GM19193 (cell line): ENCODE results near the gene LCE3B.

Experiments used
- POLR2A ChIP-seq: IDR thresholded peaks from 4 replicates; pipeline ENCODE4 v1.6.1; 2011; ENCODE audit not compliant: insufficient read depth, insufficient read length; ENCODE audit errors: extremely low read depth

LCE3B gene, protein sequence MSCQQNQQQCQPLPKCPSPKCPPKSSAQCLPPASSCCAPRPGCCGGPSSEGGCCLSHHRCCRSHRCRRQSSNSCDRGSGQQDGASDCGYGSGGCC

DNA sequence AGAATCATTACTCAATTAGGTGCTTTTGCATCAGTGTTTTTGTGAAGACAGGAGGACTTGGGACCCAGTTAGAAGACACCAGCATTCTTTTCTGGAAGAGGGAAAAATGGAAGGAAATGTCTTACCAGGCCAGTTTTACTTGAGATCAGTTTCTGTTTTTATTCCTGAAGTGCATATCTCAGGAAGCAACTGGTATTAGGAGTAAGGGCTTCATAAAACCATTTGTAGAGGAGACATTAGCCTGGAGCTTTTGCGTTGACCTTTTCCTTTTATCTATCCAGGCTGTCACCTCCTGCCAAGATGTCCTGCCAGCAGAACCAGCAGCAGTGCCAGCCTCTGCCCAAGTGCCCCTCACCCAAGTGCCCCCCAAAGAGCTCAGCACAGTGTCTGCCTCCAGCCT lies at the start of gene LCE3B:
LCE3B (plus strand) TSS at position 301 of the 400 bp plus-strand sequence; CDS start at position 301, 0 bp downstream.
- no peak for TF ChIP-seq POLR2A

DNA sequence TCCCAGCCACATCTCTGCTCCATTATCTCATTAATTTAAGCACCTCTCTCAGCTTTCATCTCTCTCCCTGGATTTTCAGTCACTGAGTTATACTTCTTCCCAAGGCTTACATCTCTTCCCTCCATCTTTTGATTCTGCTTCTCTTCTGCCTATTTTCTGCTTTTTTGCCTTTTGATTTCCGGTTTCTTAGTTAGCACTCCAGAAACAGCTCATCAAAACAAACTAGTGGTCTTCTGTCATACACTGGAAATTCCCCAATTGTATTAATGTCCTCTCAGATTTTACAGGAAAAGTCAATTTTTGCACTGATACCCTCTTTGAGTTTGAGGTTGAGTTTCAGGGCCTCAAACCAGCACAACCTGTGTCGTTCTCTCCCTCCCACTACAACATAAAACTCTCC lies 48.5 kb upstream of the LCE3B start:
- TF ChIP-seq POLR2A = no peak

DNA sequence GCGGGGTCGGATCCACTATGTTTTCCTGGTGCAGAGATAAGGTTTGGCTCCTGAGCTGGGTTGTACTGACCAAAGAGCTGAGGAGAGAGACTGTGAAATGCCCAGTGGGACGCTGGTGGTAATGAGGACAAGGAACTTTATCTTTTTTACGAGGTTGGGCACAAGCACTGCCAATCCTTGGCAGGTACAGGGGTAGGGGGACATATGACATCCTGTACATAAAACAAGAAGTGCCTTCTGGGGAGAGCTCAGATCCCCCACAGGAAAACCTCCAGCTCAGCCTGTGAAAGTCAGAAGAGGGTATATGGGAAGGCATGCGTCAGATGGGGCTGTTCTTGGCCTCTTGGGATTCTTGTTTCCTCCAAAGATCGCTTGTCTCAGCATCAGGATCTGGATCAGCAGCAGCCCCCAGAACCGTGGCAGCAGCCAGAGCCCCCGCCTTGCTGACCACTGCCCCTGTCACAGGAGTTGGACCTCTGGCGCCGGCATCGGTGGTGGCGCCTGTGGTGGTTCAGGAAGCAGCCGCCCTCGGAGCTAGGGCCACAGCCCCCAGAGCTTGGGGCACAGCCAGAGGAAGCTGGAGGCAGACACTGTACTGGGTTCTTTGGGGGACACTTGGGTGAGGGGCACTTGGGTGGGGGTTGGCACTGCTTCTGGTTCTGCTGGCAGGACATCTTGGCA lies 47.9 kb upstream of the LCE3B start:
- TF ChIP-seq POLR2A = no peak

DNA sequence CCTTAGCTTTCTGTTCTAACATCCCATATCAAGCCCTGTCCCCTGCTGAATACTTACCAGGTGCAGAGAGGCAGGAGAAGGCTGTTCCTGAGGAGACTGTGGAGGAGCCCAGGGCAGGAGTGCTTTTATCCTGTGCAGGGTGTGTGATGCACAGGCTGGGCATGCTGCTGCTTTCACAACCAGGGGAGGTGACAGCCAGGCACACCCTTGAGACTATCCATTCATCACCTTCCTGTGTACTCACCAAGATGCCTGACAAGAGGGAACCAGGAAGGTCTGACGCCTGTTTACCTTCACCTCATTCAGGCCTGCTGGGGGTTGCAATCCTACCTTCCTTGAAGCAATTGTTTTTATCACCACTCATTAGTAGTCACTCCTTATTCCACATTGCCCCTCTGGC lies 46.9 kb upstream of the LCE3B start, which contains the start of gene LCE3E:
LCE3E (minus strand) TSS at position 100 of the 400 bp plus-strand sequence. CDS start 572 bp downstream, outside the sequence.
- TF ChIP-seq POLR2A = no peak

DNA sequence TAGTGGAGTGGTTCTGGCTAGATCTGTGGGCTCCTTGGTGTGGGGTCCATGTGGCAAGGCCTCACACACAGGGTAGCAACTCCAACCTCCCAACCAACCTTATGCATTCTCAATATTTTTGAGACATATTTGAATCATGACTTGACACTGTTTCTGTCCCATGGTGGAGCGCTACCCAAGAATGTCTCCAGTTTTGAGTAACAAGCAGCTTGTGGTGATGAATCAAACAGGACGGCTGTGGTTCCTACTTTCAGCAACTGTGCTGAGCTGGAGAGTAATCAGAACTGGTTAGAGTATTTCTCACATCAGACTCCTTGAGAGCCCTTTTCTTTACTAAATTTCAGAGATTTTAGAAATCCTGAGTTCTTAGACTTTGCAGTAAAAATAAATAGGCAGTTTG lies 36.4 kb upstream of the LCE3B start:
- TF ChIP-seq POLR2A = no peak

DNA sequence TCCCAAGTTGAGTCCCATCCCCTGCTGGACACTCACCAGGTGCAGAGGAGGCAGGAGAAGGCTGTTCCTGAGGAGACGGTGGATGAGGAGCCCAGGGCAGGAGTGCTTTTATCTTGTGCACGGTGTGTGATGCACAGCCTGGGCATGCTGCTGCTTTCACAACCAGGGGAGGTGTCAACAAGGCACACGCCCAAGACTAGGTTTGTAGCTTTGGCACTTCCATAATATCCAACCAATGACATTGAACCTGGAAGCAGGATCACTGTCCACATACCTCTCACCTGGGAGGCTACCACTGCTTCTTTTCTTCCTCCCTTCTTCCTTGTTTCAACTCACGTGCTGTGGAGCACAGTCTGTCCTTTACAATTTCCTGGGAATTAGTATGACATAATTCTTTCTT lies 33.2 kb upstream of the LCE3B start, which contains the start of gene LCE3D:
LCE3D (minus strand) TSS at position 84 of the 400 bp plus-strand sequence. CDS start 580 bp downstream, outside the sequence.
- no peak for TF ChIP-seq POLR2A

DNA sequence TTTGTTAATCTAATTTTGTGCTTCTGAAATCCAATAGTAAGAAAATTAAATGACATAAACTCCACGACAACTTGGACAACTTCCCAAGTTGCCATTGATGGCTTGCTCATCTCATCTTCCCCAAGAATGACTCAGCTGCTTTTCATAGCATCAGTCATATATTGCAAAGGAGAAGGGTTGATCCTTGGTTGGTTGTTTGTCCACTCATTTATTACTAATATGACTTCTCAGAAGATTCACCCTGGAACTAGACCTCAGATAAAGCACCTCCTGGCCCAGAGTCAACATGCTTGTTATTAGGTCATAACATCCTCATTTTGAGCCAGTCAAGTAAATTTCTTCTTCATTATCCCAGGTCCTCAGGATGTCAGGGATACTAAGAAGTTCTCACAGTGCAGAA lies 31.0 kb upstream of the LCE3B start:
- TF ChIP-seq POLR2A = no peak

DNA sequence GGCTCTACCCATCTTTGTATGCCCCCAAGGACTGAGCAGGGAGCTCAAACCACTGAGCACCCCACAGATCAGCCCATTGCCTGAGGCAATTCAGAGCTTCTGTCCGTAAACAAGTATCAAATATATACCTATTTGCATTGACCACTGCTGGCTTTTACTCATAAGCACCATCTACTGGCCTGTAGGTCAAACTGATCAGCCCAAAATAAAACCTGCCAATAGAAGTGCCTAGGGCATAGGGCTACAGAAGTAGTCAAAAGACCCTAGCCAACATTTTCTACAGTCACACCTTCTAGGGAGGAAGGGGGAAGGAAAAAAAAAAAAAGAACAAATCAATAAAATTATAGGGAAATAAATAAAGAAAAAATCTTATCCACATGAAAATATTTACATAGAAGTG lies 28.0 kb upstream of the LCE3B start:
- no peak for TF ChIP-seq POLR2A

DNA sequence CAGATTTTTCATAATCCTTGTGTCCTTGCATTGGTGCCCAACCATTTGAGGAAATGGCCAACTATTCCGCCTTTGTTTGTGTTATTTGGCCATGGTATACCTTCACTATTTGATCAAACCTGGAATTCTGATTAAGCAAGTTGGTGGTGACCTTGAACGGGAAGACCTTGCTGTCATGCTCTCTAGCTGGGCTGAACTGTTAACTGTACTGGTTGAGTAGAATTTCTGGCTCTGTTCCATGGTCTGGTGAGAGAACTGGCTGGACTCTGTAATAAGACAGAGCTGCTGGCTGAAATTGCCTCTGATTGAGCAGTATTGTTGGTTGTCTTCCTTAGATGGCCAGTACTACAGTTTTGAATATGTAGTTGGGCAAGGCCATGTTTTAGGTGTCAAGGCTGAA lies 16.6 kb upstream of the LCE3B start:
- no peak for TF ChIP-seq POLR2A

DNA sequence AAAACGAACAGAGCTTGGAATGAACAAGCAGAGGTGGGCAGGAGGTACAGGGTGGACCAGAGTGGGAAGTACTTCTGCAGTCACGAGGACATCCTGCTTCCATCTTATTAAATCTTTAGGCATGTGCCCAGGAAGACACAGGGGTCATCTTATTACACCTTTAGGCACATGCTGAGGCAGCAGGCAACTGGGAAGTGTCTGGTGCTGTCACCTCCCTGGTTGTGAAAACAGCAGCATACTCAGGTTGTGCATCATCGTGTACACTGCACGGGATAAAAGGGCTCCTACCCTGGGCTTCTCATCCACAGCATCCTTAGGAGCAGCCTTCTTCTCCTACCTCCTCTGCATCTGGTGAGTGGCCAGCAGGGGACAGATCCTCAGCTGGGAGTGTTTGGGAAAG lies 13.7 kb upstream of the LCE3B start, which contains the start of gene LCE3C:
LCE3C (plus strand) TSS at position 301 of the 400 bp plus-strand sequence. CDS start 498 bp downstream, outside the sequence.
- no peak for TF ChIP-seq POLR2A

DNA sequence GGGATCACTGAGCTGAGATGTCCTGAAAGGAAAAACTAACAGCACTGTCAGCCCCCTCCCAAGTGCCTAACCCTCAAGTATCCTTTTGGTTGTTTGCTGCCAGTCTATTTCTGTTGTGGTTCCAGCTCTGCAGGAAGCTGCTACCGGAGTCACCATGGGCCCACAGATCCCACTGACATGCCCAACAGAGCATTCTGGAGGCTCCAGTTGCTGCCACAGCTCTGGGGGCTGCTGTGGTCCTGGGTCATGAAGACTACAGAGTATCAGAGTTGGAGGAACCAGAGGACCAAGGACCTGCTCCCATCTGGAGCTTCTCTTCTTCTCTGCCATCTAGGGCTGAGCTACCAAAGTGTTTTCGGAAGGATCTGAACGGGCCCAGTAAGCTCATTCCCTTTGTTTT lies 8.4 kb downstream of the LCE3B start:
- no peak for TF ChIP-seq POLR2A

DNA sequence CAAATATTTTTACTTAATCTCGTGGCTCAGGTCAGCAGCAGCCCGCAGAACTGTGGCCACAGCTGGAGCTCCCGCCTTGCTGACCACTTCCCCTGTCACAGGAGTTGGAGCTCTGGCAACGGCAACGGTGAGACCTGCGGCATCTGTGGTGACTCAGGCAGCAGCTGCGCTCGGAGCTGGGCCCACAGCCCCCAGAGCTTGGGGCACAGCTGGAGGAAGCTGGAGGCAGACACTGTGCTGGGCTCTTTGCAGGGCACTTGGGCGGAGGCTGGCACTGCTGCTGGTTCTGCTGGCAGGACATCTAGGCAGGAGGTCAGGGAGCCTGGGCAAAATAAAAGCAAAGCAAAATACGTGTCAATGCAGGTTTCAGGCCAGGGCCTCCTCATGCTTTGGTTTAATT lies 9.2 kb downstream of the LCE3B start, which contains the start of gene LCE3A:
LCE3A (minus strand) TSS at position 301 of the 400 bp plus-strand sequence; CDS start at position 301, 0 bp downstream.
- TF ChIP-seq POLR2A = no peak

DNA sequence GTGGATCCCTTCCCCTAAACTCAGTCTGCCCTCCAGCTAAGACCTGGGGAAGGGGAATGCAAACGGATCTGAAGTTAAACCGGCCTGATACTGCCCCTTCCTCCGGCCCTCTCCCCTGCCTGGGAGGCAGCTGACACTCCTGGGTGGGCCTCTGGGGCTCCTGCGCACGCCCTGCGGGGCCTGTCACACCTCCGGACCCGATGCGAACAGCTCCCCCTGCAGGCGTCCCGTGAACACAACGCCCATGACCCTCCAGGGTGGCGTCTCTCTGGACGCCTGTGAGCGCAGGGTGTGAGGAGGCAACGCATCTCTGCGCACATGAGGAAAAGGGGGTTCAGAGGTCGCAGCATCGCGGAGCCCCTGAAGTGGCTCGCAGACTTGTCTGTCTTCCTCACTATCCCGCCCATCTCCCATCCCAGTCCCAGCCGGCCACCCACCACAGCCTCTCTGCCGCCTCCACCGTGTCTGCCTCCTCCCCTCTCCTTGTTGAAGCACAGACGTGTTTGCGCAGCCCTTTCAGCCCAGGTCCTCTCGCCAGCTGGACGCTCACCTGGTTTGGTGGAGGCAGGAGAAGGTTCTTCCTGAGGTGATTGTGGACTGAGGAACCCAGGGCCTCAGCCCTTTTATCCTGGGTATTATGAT lies 9.7 kb downstream of the LCE3B start:
- no peak for TF ChIP-seq POLR2A

DNA sequence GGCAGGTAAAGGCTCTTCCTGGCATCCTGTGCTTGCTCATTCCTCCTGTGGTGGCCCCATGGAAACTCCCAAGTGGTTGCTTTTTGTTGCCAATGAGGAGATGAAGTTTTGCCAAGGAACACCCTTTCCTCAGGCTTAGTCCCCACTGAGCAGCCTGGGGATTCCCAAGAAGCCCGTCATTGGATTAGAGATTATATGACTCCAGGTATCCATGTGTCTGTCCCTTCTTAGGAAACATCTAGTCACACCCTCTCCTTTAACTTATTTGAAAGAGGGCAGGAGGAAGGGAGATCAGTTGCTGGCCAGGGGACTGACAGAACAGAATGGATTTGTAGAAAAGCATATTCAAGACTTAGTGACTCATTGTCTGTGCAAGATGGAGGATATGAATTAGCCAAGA lies 13.1 kb downstream of the LCE3B start:
- TF ChIP-seq POLR2A = no peak

DNA sequence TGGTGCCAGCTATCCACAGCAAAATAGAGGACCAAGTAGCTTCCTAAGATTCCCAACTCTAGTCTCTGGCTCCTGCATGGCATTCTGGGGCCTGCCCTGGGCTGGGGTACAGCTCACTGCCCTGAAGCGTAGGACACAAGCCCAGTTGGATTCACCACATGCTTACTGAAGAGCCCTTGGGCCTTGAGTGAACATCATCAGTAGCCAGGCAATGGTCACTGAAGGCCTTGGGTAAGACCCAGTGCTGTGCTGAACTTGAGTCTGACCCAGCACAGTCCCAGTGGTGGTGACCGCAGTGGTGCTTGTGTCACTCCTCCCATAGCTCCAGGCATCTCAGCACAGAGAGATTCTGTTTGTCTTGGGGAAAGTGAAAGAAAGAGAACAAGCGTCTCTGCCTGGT lies 17.0 kb downstream of the LCE3B start:
- TF ChIP-seq POLR2A = no peak

DNA sequence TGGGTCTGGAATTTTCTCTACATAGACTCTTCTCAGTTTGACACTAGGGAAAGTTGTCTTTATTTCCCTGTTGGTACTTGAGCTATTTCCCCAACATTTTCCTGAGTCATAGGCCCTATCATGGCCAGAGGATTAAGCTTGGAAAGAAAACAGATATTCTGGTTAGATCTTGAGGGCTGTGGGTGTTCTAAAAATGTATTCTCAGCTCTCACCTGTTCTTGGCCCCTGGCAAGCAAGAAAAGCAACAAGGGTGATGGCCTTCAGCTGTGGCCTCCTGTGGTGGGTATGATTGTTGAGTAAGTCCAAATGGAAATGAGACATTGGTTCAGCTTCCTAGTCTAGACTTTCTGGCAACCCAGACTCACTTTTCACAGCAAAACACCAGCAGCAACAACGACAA lies 26.7 kb downstream of the LCE3B start:
- no peak for TF ChIP-seq POLR2A
